Mesenchymal stem cell (in vitro differentiated cells and primary cell): ENCODE results near the gene LIPG.
A peak's percentile ranks its signal among the peaks of the same experiment; 100 is the strongest.

Experiments used
- DNase-seq: peaks from one replicate; pipeline ENCODE4 v3.0.0-alpha.2; 2013
- H2AFZ ChIP-seq: one replicate; pipeline ENCODE4 v1.6.1; 2013; ENCODE audit warnings: low read depth, mild to moderate bottlenecking, control low read depth, inconsistent platforms, low read length, moderate library complexity
- H2AK5ac ChIP-seq: 2 replicates; pipeline ENCODE4 v1.6.1; 2013; ENCODE audit warnings: low read length, moderate library complexity, mild to moderate bottlenecking, inconsistent platforms; ENCODE audit not compliant: severe bottlenecking
- H2BK120ac ChIP-seq: one replicate; pipeline ENCODE4 v1.6.1; 2013; ENCODE audit warnings: low read depth, mild to moderate bottlenecking, inconsistent platforms, low read length, moderate library complexity
- H2BK12ac ChIP-seq, 2 experiments: one replicate each; pipeline ENCODE4 v1.6.1; 2013; ENCODE audit warnings: inconsistent platforms in 2 of 2, low read length in 2 of 2, mild to moderate bottlenecking in 2 of 2, moderate library complexity in 2 of 2, control low read depth in 1 of 2
- H2BK15ac ChIP-seq: one replicate; pipeline ENCODE4 v1.6.1; 2013; ENCODE audit warnings: mild to moderate bottlenecking, low read depth, inconsistent platforms; ENCODE audit not compliant: poor library complexity, severe bottlenecking
- H2BK5ac ChIP-seq: 2 replicates; pipeline ENCODE4 v1.6.1; 2013; ENCODE audit warnings: low read depth, mild to moderate bottlenecking, low read length, control low read depth, inconsistent platforms; ENCODE audit not compliant: poor library complexity, severe bottlenecking
- H3K14ac ChIP-seq, 2 experiments: one replicate each; pipeline ENCODE4 v1.6.1; 2013; ENCODE audit warnings: inconsistent platforms in 2 of 2, low read length in 2 of 2, control low read depth in 1 of 2, mild to moderate bottlenecking in 1 of 2, moderate library complexity in 1 of 2
- H3K18ac ChIP-seq, 2 experiments: one replicate each; pipeline ENCODE4 v1.6.1; 2013; ENCODE audit warnings: inconsistent platforms in 2 of 2, low read length in 2 of 2, control low read depth in 1 of 2, low read depth in 1 of 2, mild to moderate bottlenecking in 1 of 2
- H3K23ac ChIP-seq, 2 experiments: one replicate each; pipeline ENCODE4 v1.6.1; 2013; ENCODE audit warnings: inconsistent platforms in 2 of 2, low read length in 2 of 2, mild to moderate bottlenecking in 2 of 2, moderate library complexity in 2 of 2, control low read depth in 1 of 2
- H3K27ac ChIP-seq: 2 replicates; pipeline ENCODE4 v1.5.1; 2013; ENCODE audit warnings: mild to moderate bottlenecking, moderate library complexity, low read length, control low read depth, inconsistent platforms; ENCODE audit not compliant: poor library complexity, severe bottlenecking
- H3K27me3 ChIP-seq, 2 experiments: 2 replicates each; pipeline versions ENCODE4 v1.6.1 to v1.7.0; 2013; ENCODE audit warnings: low read length in 2 of 2, mild to moderate bottlenecking in 2 of 2, moderate library complexity in 2 of 2, control low read depth in 1 of 2, inconsistent platforms in 1 of 2; ENCODE audit not compliant: control insufficient read depth in 1 of 2, insufficient read depth in 1 of 2
- H3K36me3 ChIP-seq, 2 experiments: 2 replicates each; pipeline versions ENCODE4 v1.6.1 to v1.7.0; 2013; ENCODE audit warnings: low read length in 2 of 2, control low read depth in 1 of 2, inconsistent platforms in 1 of 2, low read depth in 1 of 2, mild to moderate bottlenecking in 1 of 2; ENCODE audit not compliant: insufficient read depth in 2 of 2, control insufficient read depth in 1 of 2
- H3K4ac ChIP-seq, 2 experiments: one replicate each; pipeline ENCODE4 v1.6.1; 2013; ENCODE audit warnings: inconsistent platforms in 2 of 2, low read length in 2 of 2, mild to moderate bottlenecking in 2 of 2, moderate library complexity in 2 of 2, control low read depth in 1 of 2, low read depth in 1 of 2
- H3K4me1 ChIP-seq: 2 replicates; pipeline ENCODE4 v1.6.1; 2013; ENCODE audit warnings: low read depth, low read length, control low read depth; ENCODE audit not compliant: control insufficient read depth, insufficient read depth
- H3K4me2 ChIP-seq: 2 replicates; pipeline ENCODE4 v1.6.1; 2013; ENCODE audit warnings: low read length, mild to moderate bottlenecking, inconsistent platforms; ENCODE audit not compliant: poor library complexity, severe bottlenecking
- H3K4me3 ChIP-seq, 2 experiments: 2 replicates each; pipeline versions ENCODE4 v1.5.1 to v1.7.0; 2013; ENCODE audit warnings: low read length in 2 of 2, mild to moderate bottlenecking in 2 of 2, control low read depth in 1 of 2, low read depth in 1 of 2; ENCODE audit not compliant: insufficient read depth in 1 of 2
- H3K79me1 ChIP-seq: replicated peaks from 2 replicates; pipeline ENCODE4 v1.6.1; 2013; ENCODE audit warnings: mild to moderate bottlenecking, control low read depth, low read length, inconsistent platforms; ENCODE audit not compliant: poor library complexity, severe bottlenecking
- H3K9ac ChIP-seq: 2 replicates; pipeline ENCODE4 v1.7.0; 2013; ENCODE audit warnings: mild to moderate bottlenecking, low read length, moderate library complexity
- H3K9me3 ChIP-seq: 2 replicates; pipeline ENCODE4 v1.7.0; 2013; ENCODE audit warnings: mild to moderate bottlenecking, low read length; ENCODE audit not compliant: control insufficient read depth
- H4K8ac ChIP-seq: one replicate; pipeline ENCODE4 v1.6.1; 2013; ENCODE audit warnings: inconsistent platforms, mild to moderate bottlenecking, low read length, moderate library complexity
- H4K91ac ChIP-seq: one replicate; pipeline ENCODE4 v1.6.1; 2013; ENCODE audit warnings: mild to moderate bottlenecking, low read length, inconsistent platforms
- WGBS: methylation state at CpG from one replicate; pipeline ENCODE4 v1.1.7; 2013; ENCODE audit warnings: mixed read lengths; 5-methylcytosine and 5-hydroxymethylcytosine counted together

The LIPG gene

GRCh38 chr18:49647496-49648168, 85.8 kb downstream of the LIPG start:
- Histone ChIP-seq H3K4ac (peak overlapping the region; percentile 30 to 63), H3K4me2 (no peak overlapping the region), H3K9me3 (no peaks in the 10 kb centered on the region), H4K91ac (peak overlapping the region; percentile 18), H3K9ac (no peak overlapping the region), H4K8ac (no peak overlapping the region), H3K14ac (no peak overlapping the region), H3K79me1 (no peaks in the 10 kb centered on the region), H3K18ac (peak overlapping the region; percentile 45 to 77), H2BK12ac (peak overlapping the region; percentile 38 to 51), H2BK15ac (no peak overlapping the region), H3K27me3 (no peaks in the 10 kb centered on the region), H3K23ac (no peak overlapping the region), H3K27ac (peak overlapping the region; percentile 71), H3K4me1 (peaks cover 23% of the 10 kb centered on the region), H2BK120ac (no peak overlapping the region), H2AK5ac (peak overlapping the region; percentile 69), H3K36me3 (no peaks in the 10 kb centered on the region), H2AFZ (no peak overlapping the region), H3K4me3 (no peak overlapping the region), H2BK5ac (peak overlapping the region; percentile 22)
- peak; percentile 81 for DNase-seq
- WGBS: 19% methylated on average over 7 of the region's 8 CpGs

GRCh38 chr18:49648326-49648725, 86.5 kb downstream of the LIPG start:
- H3K27me3 ChIP-seq: no peaks in the 10 kb centered on the region
- peak; percentile 78 for DNase-seq
- no peak overlapping the region for H3K23ac ChIP-seq
- H2AK5ac ChIP-seq: peak overlapping the region; percentile 41
- peak overlapping the region; percentile 71 for H3K27ac ChIP-seq
- H4K91ac ChIP-seq: no peak overlapping the region
- no peaks in the 10 kb centered on the region for H3K9me3 ChIP-seq
- no peak overlapping the region for H3K4ac ChIP-seq
- peak overlapping the region in 1 of 2 experiments; percentile 15 for H3K18ac ChIP-seq
- H2BK15ac ChIP-seq: no peak overlapping the region
- H3K36me3 ChIP-seq: no peaks in the 10 kb centered on the region
- H2BK5ac ChIP-seq: peak overlapping the region; percentile 2
- H3K4me2 ChIP-seq: no peak overlapping the region
- H3K9ac ChIP-seq: no peak overlapping the region
- H2BK12ac ChIP-seq: no peak overlapping the region
- H3K79me1 ChIP-seq: no peaks in the 10 kb centered on the region
- H3K4me1 ChIP-seq: peaks cover 25% of the 10 kb centered on the region
- no peak overlapping the region for H2BK120ac ChIP-seq
- no peak overlapping the region for H3K14ac ChIP-seq
- H4K8ac ChIP-seq: no peak overlapping the region
- no peak overlapping the region for H3K4me3 ChIP-seq
- 47% methylated on average over 5 of the region's 5 CpGs for WGBS
- H2AFZ ChIP-seq: no peak overlapping the region
